Fibroblast of mammary gland (primary cell): Measurements from ENCODE around the gene CCNJ.

Experiments
- DNase-seq: peaks from one replicate; pipeline ENCODE4 v3.0.0-alpha.2; 2010; ENCODE audit warnings: low read depth
- H3K4me3 ChIP-seq: 2 replicates; pipeline ENCODE4 v1.5.1; 2011; ENCODE audit warnings: low read depth, mild to moderate bottlenecking, low read length, moderate library complexity; ENCODE audit not compliant: control insufficient read depth
- TF ChIP-seq, protein P1 (sequence below): conservative IDR thresholded peaks from 2 replicates; pipeline ENCODE4 v1.5.1; 2011; ENCODE audit warnings: low read depth, low read length, inconsistent platforms; ENCODE audit not compliant: control insufficient read depth, insufficient read depth

Gene CCNJ

GRCh38 chr10:96093948-96094347, 50.6 kb downstream of the CCNJ start:
- DNase-seq = no peak
- H3K4me3 ChIP-seq = no peak overlapping the region
- TF ChIP-seq, protein P1, sequence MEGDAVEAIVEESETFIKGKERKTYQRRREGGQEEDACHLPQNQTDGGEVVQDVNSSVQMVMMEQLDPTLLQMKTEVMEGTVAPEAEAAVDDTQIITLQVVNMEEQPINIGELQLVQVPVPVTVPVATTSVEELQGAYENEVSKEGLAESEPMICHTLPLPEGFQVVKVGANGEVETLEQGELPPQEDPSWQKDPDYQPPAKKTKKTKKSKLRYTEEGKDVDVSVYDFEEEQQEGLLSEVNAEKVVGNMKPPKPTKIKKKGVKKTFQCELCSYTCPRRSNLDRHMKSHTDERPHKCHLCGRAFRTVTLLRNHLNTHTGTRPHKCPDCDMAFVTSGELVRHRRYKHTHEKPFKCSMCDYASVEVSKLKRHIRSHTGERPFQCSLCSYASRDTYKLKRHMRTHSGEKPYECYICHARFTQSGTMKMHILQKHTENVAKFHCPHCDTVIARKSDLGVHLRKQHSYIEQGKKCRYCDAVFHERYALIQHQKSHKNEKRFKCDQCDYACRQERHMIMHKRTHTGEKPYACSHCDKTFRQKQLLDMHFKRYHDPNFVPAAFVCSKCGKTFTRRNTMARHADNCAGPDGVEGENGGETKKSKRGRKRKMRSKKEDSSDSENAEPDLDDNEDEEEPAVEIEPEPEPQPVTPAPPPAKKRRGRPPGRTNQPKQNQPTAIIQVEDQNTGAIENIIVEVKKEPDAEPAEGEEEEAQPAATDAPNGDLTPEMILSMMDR = no peak

DNA sequence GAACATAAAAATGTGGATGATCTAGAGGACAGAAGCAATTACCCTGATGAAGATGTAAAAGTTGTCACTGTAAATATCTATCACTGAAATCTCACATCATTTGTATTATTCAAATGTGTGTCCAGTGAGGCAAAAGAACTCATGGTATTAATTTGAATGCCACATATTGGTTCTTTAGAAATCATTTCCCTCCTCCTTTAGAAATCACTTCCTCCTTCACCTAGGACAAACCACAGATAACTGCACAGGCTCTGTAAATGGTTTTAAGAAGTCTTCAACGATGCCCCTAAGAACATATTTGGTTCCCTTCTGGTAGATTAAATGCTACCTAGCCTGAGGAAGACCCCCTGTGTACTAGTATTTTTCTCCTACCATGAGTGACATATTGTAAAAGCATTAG, 53.6 kb downstream of the CCNJ start:
- no peak overlapping the region for H3K4me3 ChIP-seq
- TF ChIP-seq, protein P1 = no peak
- no peak for DNase-seq

- TF ChIP-seq, protein P1 = no peak
- DNase-seq = no peak
Observed at GRCh38 chr10:96097865-96098264, 54.5 kb downstream of the CCNJ start.

GRCh38 chr10:96107623-96108038, 64.2 kb downstream of the CCNJ start:
- TF ChIP-seq, protein P1 = no peak
- DNase-seq = no peak
- H3K4me3 ChIP-seq = no peak overlapping the region

More at GRCh38 chr10:96097865-96098264, 54.5 kb downstream of the CCNJ start:
- no peak overlapping the region for H3K4me3 ChIP-seq
